ENCODE results near the gene SH3BP2.

DNA sequence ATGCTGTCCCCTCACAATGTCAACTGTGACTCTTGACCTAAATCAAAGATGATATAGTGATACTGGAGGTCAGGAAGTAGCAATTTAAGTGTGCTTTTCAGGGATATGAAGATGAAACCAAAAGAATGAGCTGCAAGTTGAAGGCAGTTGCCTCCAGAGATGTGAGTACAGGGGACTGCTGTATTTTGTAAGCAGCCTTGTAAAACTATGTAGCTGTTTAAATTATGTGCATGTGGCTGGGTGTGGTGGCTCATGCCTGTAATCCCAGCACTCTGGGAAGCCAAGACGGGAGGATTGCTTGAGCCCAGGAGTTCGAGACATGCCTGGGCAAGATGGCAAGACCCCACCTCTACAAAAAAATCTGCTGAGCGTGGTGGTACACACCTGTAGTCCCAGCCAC, 21.6 kb upstream of the SH3BP2 start:
- TF ChIP-seq POLR2A (IDR thresholded peaks at IDR 0.05; ENCODE audit: extremely low read depth, insufficient read length) = no peak
- TF ChIP-seq, protein P1, sequence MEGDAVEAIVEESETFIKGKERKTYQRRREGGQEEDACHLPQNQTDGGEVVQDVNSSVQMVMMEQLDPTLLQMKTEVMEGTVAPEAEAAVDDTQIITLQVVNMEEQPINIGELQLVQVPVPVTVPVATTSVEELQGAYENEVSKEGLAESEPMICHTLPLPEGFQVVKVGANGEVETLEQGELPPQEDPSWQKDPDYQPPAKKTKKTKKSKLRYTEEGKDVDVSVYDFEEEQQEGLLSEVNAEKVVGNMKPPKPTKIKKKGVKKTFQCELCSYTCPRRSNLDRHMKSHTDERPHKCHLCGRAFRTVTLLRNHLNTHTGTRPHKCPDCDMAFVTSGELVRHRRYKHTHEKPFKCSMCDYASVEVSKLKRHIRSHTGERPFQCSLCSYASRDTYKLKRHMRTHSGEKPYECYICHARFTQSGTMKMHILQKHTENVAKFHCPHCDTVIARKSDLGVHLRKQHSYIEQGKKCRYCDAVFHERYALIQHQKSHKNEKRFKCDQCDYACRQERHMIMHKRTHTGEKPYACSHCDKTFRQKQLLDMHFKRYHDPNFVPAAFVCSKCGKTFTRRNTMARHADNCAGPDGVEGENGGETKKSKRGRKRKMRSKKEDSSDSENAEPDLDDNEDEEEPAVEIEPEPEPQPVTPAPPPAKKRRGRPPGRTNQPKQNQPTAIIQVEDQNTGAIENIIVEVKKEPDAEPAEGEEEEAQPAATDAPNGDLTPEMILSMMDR (IDR thresholded peaks at IDR 0.05; ENCODE audit: low read depth, low read length) = no peak

All from NB4 (cell line).